GM18508 (cell line): Measurements from ENCODE around the gene UQCR11.

Experiments
- ATAC-seq: cut with Tn5 transposase; IDR thresholded peaks from one replicate; pipeline ENCODE4 v1.9.1; 2021; ENCODE audit warnings: moderate number of reproducible peaks; ENCODE audit not compliant: insufficient read depth, unreplicated experiment

Gene UQCR11

DNA sequence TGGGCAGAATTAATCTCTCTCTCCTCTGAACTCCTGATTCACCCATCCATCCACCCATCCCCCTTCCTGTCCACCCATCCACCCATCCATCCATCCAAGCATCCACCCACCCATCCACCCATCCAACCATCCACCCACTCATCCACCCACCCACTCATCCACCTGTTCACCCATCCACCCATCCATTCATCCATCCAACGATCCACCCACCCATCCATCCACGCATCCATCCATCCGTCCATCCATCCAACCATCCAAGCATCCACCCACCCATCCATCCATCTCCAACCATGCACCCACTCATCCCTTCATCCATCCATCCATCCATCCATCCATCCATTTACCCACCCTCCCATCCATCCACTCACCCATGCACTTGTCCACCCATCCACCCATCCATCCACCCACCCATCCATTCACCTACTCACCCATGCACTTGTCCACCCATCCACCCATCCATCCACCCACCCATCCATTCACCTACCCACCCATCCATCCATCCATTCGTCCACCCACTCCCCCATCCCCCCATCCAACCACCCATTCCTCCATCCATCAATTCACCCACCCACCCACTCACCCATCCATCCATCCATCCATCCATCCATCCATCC, 55.8 kb downstream of the UQCR11 start:
- no peak for ATAC-seq
